Measurements from ENCODE around the gene PDPN. TPM values are rescaled to one million over a fixed set of nuclear protein-coding genes. Genes with fewer than 3 reads are reported as not detected.

Gene PDPN
- total RNA-seq, 1 donor from 2014 or later = 18.3 TPM

Other genes with a start within 250 kb of the PDPN start
- not detected for gene PRAMEF14, start 236.7 kb upstream of the PDPN start, total RNA-seq (ENCODE audit: insufficient read depth, low replicate concordance)
- not detected for gene PRAMEF19, start 211.9 kb upstream of the PDPN start, total RNA-seq (ENCODE audit: insufficient read depth, low replicate concordance)
- 1.9 TPM for gene PRAMEF17, start 194.2 kb upstream of the PDPN start, total RNA-seq (ENCODE audit: insufficient read depth, low replicate concordance)
- gene PRAMEF20, start 173.4 kb upstream of the PDPN start, total RNA-seq (ENCODE audit: insufficient read depth, low replicate concordance) = not detected
- gene LRRC38, start 69.8 kb upstream of the PDPN start, total RNA-seq (ENCODE audit: insufficient read depth, low replicate concordance) = not detected
- gene PRDM2, start 116.4 kb downstream of the PDPN start, total RNA-seq (ENCODE audit: insufficient read depth, low replicate concordance) = 38.5 TPM

Measured in umbilical cord (tissue), 1 donor.